Suprapubic skin (tissue), 4 donors: ENCODE measurements around the gene CLIP2.

Experiments
- CTCF ChIP-seq, 2 donors: fragments of 200-600 bp in 1 of 2; fragments of 450-650 bp in 1 of 2; sonication (generic) in 1 of 2; IDR thresholded peaks; one replicate each; pipeline ENCODE4 v1.5.1; 2016 to 2019; ENCODE audit warnings: antibody characterized with exemption in 2 of 2, mild to moderate bottlenecking in 1 of 2, moderate library complexity in 1 of 2
- POLR2A ChIP-seq, 2 donors: fragments of 450-650 bp; IDR thresholded peaks; one replicate each; pipeline ENCODE4 v1.6.1; 2017; ENCODE audit warnings: antibody characterized with exemption in 2 of 2, mild to moderate bottlenecking in 2 of 2, moderate library complexity in 2 of 2
- POLR2AphosphoS5 ChIP-seq, 3 donors: sonication (generic); formaldehyde crosslinking; IDR thresholded peaks; one replicate each; pipeline ENCODE4 v1.6.1; 2017; ENCODE audit warnings: antibody characterized with exemption in 3 of 3

GRCh38 chr7:74396993-74397392 lies 107.8 kb downstream of the CLIP2 start:
- TF ChIP-seq POLR2A (IDR thresholded peaks at IDR 0.05) (no peak), CTCF (IDR thresholded peaks at IDR 0.05) (no peak), POLR2AphosphoS5 (IDR thresholded peaks at IDR 0.05) (no peak)
